ENCODE measurements around the gene PLXNA2. TPM values are rescaled to one million over a fixed set of nuclear protein-coding genes. Genes with fewer than 3 reads are reported as not detected.

Gene PLXNA2
- total RNA-seq, 1 experiment from 2014 or later, result 0.06 TPM

- H3K27ac ChIP-seq (ENCODE audit: low read depth, low read length, poor library complexity, severe bottlenecking), result no peak overlapping the region
- intact Hi-C loops (cut with micrococcal nuclease; ENCODE audit: unreplicated experiment), result no loop called here
- TF ChIP-seq EZH2 (IDR thresholded peaks at IDR 0.05; ENCODE audit: borderline replicate concordance, low read depth, low read length, poor library complexity, severe bottlenecking) (no peak), CTCF (conservative IDR thresholded peaks at IDR 0.05; ENCODE audit: low read depth, low read length) (no peak)
- no peak overlapping the region for H3K4me3 ChIP-seq (ENCODE audit: low read depth, low read length, poor library complexity, severe bottlenecking)
- H3K4me1 ChIP-seq (ENCODE audit: insufficient read depth, low read length, poor library complexity, severe bottlenecking), result peaks cover 8% of the 10 kb centered on the region
- BruUV-seq (replicated peaks), result no TSS peak
- ChIA-PET POLR2A (ENCODE audit: low non-redundant PET) (no interaction called here), CTCF (no interaction called here)
- H3K27me3 ChIP-seq (replicated peaks; ENCODE audit: insufficient read depth, low read depth, low read length, poor library complexity), result no peaks in the 10 kb centered on the region
- DNase-seq (ENCODE audit: low spot score), result no peak
- no peaks in the 10 kb centered on the region for H3K9me3 ChIP-seq (ENCODE audit: low read depth, low read length, poor library complexity, severe bottlenecking)
- no peaks in the 10 kb centered on the region for H3K36me3 ChIP-seq (ENCODE audit: insufficient read depth, low read length, poor library complexity, severe bottlenecking)
These were observed 69.3 kb downstream of the PLXNA2 start for GRCh38 chr1:208174731-208175507.

GRCh38 chr1:208174200-208174599, 70.0 kb downstream of the PLXNA2 start:
- no TSS peak for BruUV-seq (replicated peaks)
- TF ChIP-seq CTCF (conservative IDR thresholded peaks at IDR 0.05; ENCODE audit: low read depth, low read length), result no peak
- TF ChIP-seq EZH2 (IDR thresholded peaks at IDR 0.05; ENCODE audit: borderline replicate concordance, low read depth, low read length, poor library complexity, severe bottlenecking), result no peak
- Histone ChIP-seq H3K36me3 (ENCODE audit: insufficient read depth, low read length, poor library complexity, severe bottlenecking) (no peaks in the 10 kb centered on the region), H3K27ac (ENCODE audit: low read depth, low read length, poor library complexity, severe bottlenecking) (no peak overlapping the region), H3K27me3 (replicated peaks; ENCODE audit: insufficient read depth, low read depth, low read length, poor library complexity) (no peaks in the 10 kb centered on the region), H3K9me3 (ENCODE audit: low read depth, low read length, poor library complexity, severe bottlenecking) (no peaks in the 10 kb centered on the region), H3K4me3 (ENCODE audit: low read depth, low read length, poor library complexity, severe bottlenecking) (no peak overlapping the region), H3K4me1 (ENCODE audit: insufficient read depth, low read length, poor library complexity, severe bottlenecking) (peaks cover 8% of the 10 kb centered on the region)
- DNase-seq (ENCODE audit: low spot score), result no peak
- intact Hi-C loops (cut with micrococcal nuclease; ENCODE audit: unreplicated experiment), result no loop called here
- POLR2A ChIA-PET (ENCODE audit: low non-redundant PET), result no interaction called here
- CTCF ChIA-PET, result no interaction called here

GRCh38 chr1:208173749-208174148, 70.4 kb downstream of the PLXNA2 start:
- CTCF ChIA-PET, result no interaction called here
- no peaks in the 10 kb centered on the region for H3K27me3 ChIP-seq (replicated peaks; ENCODE audit: insufficient read depth, low read depth, low read length, poor library complexity)
- intact Hi-C loops (cut with micrococcal nuclease; ENCODE audit: unreplicated experiment), result no loop called here
- no peak overlapping the region for H3K4me3 ChIP-seq (ENCODE audit: low read depth, low read length, poor library complexity, severe bottlenecking)
- no TSS peak for BruUV-seq (replicated peaks)
- TF ChIP-seq CTCF (conservative IDR thresholded peaks at IDR 0.05; ENCODE audit: low read depth, low read length) (no peak), EZH2 (IDR thresholded peaks at IDR 0.05; ENCODE audit: borderline replicate concordance, low read depth, low read length, poor library complexity, severe bottlenecking) (no peak)
- POLR2A ChIA-PET (ENCODE audit: low non-redundant PET), result no interaction called here
- no peak for DNase-seq (ENCODE audit: low spot score)
- peaks cover 8% of the 10 kb centered on the region for H3K4me1 ChIP-seq (ENCODE audit: insufficient read depth, low read length, poor library complexity, severe bottlenecking)
- H3K27ac ChIP-seq (ENCODE audit: low read depth, low read length, poor library complexity, severe bottlenecking), result no peak overlapping the region
- H3K36me3 ChIP-seq (ENCODE audit: insufficient read depth, low read length, poor library complexity, severe bottlenecking), result no peaks in the 10 kb centered on the region
- no peaks in the 10 kb centered on the region for H3K9me3 ChIP-seq (ENCODE audit: low read depth, low read length, poor library complexity, severe bottlenecking)
